ENCODE results near the gene ZNF3.

- no peak for TF ChIP-seq POLR2A (IDR thresholded peaks at IDR 0.05; ENCODE audit: low read length)
- TF ChIP-seq GATA1 (IDR thresholded peaks at IDR 0.05; ENCODE audit: low read depth, low read length): no peak
Measured at GRCh38 chr7:100021297-100021696, 60.2 kb downstream of the ZNF3 start.
